ENCODE results near the gene LRRC25.

DNA sequence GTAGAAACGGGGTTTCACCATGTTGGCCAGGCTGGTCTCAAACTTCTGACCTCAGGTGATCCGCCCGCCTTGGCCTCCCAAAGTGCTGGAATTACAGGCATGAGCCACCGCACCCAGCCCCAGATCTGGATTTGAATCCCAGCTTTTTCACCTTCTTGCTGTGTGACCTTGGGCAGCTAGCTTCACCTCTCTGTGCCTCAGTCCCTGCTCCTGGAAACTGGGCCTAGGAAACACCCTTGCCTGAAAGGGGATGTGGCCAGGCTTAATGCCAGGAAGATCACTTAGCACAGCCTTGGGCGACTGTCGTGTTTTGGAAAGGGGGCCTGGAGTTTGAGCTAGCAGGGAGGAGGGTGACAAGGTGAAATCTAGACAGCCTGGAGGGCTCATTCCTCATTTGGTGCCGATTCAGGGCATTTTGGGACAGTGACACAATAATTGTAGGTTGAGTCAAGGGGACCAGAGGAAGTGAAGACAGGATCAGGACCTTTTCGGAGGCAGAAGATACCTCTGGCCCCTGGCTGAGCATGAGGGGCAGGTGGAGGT lies 55.3 kb downstream of the LRRC25 start:
- TF ChIP-seq EP300 (IDR thresholded peaks at IDR 0.05) = no peak
- TF ChIP-seq, protein P1, sequence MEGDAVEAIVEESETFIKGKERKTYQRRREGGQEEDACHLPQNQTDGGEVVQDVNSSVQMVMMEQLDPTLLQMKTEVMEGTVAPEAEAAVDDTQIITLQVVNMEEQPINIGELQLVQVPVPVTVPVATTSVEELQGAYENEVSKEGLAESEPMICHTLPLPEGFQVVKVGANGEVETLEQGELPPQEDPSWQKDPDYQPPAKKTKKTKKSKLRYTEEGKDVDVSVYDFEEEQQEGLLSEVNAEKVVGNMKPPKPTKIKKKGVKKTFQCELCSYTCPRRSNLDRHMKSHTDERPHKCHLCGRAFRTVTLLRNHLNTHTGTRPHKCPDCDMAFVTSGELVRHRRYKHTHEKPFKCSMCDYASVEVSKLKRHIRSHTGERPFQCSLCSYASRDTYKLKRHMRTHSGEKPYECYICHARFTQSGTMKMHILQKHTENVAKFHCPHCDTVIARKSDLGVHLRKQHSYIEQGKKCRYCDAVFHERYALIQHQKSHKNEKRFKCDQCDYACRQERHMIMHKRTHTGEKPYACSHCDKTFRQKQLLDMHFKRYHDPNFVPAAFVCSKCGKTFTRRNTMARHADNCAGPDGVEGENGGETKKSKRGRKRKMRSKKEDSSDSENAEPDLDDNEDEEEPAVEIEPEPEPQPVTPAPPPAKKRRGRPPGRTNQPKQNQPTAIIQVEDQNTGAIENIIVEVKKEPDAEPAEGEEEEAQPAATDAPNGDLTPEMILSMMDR (IDR thresholded peaks at IDR 0.05) = no peak
- TF ChIP-seq POLR2AphosphoS5 (IDR thresholded peaks at IDR 0.05) = no peak
- TF ChIP-seq POLR2A (IDR thresholded peaks at IDR 0.05) = no peak

All from upper lobe of left lung (tissue), 4 donors.